ENCODE data around the gene OR1F1.

- TF ChIP-seq CTCF (conservative IDR thresholded peaks at IDR 0.05; ENCODE audit: low read depth, low read length) (no peak), EZH2 (IDR thresholded peaks at IDR 0.05; ENCODE audit: borderline replicate concordance, low read depth, low read length, poor library complexity, severe bottlenecking) (no peak)
These were observed 2.9 kb downstream of the OR1F1 start for GRCh38 chr16:3190949-3191353.

Data from A673 (cell line).